HG03060 (cell line): Measurements from ENCODE around the gene HSD17B1.

ENCODE experiments used
- ATAC-seq: cut with Tn5 transposase; IDR thresholded peaks from one replicate; pipeline ENCODE4 v1.9.1; 2021; ENCODE audit warnings: low read depth, moderate number of reproducible peaks; ENCODE audit not compliant: unreplicated experiment

Gene HSD17B1

DNA sequence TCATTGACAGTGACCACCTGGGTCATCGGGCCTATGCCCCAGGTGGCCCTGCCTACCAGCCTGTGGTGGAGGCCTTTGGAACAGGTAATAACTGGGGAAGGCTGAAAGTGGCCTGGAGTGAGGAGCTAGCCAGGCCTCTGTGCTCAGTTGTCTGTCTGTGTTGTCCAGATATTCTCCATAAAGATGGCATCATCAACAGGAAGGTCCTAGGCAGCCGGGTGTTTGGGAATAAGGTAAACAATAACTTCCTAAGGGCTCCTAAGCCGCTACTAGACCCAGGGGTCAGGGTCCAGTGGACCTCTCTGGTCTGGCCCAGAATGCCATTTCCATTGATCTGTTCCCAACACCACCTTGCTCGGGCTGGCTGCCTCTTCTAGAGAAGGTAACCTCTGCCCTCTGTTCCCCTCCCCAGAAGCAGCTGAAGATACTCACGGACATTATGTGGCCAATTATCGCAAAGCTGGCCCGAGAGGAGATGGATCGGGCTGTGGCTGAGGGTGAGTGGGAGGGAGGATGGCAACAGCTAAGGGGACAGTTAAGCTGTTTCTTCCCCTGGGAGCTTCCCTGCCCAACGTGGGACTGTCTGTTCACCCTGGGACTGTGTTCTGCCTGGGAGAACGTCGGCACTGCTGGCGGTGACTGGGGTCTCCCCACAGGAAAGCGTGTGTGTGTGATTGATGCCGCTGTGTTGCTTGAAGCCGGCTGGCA lies 12.2 kb downstream of the HSD17B1 start:
- no peak for ATAC-seq

DNA sequence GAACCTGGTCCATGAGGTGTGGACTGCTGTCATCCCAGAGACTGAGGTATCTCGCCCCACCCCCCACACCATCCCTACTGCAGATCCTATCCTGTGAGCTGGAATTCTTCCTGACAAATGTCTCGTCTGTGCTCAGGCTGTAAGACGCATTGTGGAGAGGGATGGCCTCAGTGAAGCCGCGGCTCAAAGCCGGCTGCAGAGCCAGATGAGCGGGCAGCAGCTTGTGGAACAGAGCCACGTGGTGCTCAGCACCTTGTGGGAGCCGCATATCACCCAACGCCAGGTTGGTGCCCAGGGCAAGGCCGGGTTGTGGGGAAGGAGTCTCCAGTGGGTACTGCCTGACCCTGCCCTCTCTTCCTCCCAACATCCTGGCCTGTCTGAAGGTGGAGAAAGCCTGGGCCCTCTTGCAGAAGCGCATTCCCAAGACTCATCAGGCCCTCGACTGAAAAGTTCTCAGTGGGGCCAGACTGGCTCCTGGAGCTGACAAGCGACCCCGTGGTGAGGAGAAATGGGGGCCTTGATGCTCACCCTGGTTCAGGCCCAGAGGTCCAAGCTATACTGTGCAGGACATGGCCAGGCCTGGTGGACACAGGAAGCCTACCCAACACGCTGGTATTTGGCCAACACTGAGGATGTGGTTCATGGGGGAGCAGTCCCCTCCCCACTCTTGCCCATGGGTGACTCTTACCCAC lies 12.9 kb downstream of the HSD17B1 start:
- no peak for ATAC-seq

DNA sequence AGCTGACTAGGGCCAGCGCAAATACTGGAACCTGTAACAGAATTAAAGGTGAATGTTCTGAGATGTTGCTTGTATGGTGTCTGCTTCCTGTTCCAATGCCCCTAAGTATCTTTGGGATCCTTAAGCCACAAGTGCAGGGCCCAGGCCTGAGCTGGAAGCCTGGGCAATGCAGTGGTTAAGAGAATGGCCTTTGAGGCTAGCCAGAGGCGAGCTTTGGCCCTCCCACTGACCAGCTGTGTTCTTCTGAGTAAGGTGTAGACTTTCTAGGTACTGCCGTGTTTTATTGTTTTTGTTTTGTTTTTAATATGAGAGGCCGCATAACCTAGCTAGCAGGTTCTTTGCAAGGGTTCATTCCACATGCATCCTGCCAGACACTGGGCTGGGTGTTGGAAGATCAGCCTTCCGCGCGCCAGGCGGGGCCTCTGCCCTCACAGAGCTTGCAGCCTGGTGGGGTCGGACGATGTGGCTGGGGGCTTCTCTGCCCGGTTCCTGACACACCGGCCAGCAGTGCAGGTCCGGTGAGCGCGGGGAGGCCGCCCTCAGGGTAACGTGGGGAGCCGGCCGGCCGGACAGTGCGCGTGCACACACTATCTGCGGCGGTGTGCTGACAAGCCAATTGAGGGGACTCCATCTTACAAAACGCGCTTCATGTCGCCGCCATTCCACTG lies 13.6 kb downstream of the HSD17B1 start:
- no peak for ATAC-seq

DNA sequence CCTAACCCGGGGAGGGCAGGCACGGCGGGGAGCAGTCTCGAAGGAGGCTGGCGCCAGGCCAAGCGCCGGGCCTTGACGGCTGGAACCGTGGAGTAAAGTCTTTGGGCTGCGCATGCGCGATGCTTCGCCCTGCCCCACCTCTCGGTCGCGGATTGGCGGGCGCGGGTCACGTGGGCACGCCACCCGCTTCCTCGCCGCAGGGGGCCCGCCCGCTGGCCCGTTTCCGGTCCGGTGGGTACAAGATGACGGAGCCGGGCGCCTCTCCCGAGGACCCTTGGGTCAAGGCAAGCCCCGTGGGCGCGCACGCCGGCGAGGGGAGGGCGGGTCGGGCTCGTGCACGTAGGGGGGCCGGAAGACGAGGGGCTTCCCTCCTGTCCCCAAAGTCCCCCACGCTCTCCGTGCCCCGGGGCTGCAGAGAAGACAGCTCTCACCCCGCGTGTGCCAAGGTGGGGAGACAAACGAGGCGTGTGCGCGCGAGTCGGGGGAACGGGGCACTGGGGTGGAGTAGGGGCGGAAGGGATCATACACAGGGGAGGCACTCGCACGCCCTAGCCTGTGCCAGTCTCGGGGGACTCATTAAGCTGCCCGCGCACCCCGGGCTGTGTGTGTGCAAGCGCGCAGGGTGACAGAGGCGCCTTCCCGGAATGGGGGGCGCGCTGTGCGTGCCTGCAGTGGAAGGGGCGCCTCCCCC lies 14.3 kb downstream of the HSD17B1 start, which contains the start of gene MLX:
Gene MLX, plus strand, starts transcription at position 218 of the 691 bp plus-strand sequence. Its CDS starts 25 bp downstream, at position 243.
- ATAC-seq, result no peak

DNA sequence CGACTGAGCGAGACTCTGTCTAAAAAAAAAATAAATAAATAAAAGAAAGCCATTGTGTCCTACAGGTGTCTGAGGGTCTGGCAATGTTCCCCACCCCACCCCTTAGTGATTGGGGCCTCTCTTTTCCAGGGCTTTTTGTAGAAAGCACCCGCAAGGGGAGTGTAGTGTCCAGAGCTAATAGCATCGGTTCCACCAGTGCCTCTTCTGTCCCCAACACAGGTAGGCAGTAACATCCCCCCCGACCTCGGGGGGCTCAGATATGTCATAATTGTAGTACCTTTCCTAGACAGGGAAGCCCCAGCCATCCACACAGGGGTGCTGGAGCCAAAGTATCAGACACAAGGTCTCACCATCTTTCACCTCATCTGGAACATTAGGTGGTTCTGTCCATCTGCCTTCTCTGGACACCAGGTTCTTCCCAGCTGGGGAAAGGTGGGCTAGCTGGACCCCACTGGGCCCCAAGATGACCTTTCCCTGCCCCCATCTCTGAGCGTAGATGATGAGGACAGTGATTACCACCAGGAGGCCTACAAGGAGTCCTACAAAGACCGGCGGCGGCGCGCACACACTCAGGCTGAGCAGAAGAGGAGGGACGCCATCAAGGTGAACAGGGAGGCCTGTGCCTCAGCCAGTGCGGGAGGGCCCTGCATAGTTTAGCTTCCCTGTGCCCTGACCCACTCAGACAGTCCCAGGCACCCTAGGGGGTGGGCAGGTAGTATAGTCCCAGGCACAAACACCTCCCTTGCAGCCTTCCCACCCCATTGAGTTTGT lies 15.8 kb downstream of the HSD17B1 start:
- no peak for ATAC-seq

DNA sequence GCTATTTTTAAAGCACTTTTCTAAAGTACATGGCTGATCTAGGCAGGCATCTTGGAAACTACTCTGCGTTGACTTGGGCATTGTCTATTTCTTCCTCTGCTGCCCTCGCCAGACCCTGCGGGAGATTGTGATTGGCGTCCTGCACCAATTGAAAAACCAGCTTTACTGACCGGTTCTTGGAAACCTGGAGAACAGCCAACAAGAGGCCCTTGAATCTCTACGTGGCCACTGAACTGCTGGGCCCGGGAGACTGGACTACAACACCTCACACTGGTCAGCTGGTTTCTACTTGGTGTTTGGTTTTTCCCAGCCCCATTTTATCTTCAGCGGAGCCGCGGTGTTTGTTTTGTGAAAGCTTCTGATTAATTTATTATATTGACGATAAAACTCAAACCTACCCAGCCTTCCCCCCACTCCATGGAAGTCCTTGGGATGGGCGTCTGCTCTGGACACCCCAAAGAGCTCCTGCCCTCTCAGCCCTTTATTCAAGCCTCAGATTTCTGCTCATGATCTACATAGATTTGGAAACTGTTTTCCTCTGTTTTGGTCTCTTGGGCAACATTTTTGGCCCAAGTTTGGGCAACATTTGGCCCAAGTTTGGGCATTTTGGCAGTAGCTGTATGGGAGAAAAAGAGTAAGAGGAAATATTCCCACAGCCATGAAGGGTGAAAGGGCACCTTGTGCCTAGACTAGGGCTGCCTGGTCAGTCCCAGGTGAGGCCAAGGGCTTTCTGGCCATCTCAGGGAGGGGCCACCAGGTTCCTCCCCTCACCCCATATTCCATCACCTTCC lies 18.9 kb downstream of the HSD17B1 start:
- ATAC-seq, result no peak

DNA sequence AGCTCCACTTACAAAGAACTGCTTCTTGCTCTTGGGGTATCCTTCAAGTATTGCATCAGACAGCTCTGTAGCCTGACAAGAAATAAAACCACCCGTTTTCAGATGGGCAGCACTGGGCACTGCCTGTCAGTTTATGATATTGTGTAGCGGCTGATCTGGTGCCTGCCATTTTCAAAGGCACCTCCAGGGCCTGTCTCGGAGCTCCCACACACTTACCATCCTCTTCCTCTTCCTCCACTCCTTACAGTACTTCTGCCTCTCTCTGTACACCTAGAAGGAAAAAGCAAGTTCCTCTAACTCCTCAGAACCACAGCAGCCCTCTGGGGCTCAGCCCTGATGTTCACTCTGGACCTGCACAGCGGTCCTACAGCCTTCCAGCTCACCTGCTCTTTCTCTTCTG lies 20.4 kb downstream of the HSD17B1 start:
- ATAC-seq, result no peak

DNA sequence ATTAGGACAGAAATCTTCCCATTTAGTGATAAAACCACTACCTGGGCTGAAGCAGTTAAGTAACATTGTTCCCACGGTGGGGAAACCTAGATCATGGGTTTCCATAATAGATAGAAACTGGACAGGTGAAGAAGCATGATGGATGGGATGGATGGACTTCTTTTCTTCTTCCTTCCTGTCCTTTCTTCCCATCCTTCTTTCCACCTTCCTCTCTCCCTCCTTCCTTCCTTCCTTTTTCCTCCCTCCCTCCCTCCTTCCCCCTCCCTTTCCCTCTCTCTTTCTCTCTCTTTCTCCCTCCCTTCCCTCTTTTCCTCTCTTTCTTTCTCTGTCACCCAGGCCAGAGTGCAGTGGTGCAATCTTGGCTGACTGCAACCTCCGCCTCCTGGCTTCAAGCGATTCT lies 21.7 kb downstream of the HSD17B1 start:
- no peak for ATAC-seq

DNA sequence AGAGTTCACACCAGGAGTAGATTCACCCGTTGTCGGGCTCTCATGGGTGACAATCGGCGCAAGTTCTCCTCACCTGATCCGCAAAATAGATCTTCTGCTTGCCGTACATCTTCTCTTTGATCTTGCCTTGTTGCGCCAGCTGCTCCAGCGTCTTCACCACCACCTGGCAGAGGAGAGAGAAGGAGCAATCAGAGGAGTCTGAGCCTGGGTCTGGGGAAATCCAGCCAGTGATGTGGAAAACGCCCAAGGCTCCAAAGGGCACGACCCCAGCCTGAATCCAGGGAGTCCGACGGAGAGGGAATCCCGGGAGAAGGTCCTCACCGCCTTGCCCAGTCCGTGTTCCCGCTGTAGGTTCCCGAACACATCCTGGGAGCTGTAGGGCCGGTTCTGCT lies 24.4 kb downstream of the HSD17B1 start:
- no peak for ATAC-seq

DNA sequence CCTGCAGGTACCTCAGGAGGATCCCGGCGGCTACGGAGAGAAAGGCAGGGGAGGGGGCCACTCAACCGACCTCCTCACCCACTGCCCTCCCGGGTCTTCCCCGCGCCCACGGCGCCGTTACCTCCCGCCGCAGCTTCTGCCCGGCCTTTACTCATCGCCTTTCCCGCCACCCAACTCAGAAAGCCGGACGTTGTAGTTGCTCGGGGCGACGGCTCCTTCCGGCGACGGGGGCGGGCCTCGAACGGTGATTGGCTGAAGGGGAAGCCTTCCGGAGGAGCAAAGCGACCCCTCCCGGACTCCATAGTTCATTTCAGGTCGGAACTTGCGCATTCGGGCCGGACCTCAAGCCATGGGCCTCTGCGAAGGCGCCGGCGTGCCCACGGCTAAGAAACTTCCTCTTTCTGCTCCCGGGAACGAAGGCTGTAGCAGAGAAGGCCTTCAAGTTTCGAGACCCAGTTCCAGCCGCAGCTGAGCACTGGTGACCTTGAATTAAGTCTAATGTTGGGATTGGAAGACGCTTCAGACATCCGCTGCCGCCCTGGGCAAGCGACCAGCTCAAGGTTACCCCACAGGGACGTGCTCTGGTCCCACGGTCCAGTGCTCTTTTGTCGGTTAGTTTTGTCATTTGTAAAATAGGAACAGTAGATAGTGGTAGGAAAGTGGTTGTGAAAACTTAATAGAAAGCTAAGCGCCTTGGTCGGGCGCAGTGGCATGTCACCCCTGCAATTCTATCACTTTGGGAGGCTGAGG lies 25.0 kb downstream of the HSD17B1 start, which contains the start of gene PSMC3IP:
Gene PSMC3IP, minus strand, starts transcription at position 198 of the 750 bp plus-strand sequence. Its CDS starts 43 bp downstream, at position 155.
- no peak for ATAC-seq

DNA sequence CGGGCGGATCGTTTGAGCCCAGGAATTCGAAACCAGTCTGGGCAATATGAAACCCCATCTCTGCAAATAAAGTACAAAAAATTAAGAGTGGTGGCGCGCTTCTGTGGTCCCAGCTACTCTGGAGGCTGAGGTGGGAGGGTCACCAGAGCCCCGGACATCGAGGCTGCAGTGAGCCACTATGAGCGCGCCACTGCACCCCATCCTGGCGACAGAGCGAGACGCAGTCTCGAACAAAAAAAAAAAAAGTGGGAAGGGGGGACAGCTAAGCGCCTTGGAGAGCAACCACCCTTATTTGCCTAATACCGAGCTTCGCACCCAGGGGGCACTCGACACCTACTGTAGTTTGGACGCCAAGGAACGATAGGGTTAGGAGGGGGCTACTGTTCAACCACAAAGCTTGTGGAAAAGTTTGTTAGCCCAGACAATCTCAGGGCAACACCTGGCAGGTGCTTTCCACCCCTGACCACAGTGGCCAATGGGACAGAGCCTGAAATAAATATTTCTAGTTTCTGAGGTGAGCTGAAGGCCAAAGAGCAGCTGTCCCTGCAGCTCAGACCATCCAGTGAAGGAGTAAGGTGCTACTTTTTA lies 25.7 kb downstream of the HSD17B1 start:
- no peak for ATAC-seq

DNA sequence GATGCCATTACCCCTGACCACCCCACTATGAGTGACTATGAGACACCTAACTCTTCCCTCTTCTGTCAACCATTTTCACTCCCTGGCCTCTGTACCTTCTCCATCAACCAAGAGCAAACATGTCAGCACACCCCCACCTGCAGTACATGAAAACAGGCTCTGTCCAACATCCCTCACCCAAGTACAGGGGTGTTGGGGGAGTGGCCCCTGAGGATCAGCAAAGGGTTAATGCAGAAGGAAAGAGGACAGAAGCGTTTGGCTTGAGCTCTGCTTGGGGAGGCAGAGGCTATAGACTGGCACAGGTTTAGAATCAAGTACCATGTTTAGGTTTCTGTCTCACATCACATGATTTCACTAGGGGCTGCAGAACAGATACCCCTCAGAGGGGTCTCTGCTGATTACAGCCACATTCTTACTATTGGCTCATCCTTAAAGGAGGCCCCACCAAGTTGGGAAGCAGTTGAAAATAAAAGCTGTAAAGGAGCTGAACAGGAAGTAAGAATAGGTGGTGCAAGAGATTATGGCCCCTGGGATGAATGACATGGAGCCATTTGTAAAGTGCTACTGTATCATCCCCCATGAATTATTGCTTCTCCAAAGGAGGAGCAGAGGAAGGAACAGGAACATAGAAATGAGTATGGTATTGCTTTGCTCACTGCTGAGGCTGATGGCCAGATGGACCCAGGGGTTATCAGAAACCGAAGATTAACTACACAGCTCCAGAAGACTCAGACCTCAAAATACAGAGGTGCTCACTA lies 27.2 kb downstream of the HSD17B1 start:
- no peak for ATAC-seq

DNA sequence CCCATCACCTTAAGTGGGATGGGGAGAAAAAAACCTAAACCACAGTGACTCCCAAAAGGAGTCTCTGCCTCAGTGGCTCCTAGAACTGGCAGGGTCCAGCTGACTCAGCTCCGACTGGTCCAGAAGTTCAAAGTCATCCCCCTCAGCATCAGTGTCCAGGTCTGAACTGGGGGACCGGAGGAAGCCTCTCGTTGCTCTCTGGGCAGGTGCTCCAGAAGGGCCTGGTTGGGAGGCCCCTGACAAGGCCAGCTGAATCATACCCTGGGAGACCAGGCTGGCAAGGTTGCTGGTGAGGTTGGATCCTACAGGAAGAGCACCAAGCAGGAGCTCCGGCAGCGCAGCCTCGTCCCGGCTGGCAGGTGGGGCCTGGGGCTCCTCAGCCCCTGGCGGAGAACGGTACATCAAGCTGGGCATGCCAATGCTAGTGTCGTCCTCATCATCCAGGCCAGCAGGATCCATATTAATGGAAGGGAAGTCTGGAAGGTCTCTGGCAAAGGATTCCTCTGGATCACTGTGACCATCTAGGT lies 29.1 kb downstream of the HSD17B1 start:
- no peak for ATAC-seq

DNA sequence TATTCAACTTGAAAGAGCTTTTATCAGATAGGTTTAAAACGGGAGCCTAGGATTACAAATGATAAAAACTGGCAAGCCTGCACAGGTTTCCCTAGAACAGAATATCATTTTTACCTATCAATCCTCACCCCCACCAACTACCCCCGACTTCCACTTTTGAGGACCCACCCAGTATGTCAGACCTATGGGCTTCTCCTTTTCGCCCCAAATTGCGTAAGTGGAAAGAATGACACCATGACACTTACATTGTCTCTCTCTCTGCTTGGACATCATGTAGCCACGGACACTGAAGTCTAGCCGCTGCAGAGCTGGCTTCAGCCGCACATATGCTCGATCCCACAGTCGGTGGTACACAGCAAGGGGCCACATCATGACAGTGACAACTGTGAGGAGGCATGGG lies 32.2 kb downstream of the HSD17B1 start:
- no peak for ATAC-seq

DNA sequence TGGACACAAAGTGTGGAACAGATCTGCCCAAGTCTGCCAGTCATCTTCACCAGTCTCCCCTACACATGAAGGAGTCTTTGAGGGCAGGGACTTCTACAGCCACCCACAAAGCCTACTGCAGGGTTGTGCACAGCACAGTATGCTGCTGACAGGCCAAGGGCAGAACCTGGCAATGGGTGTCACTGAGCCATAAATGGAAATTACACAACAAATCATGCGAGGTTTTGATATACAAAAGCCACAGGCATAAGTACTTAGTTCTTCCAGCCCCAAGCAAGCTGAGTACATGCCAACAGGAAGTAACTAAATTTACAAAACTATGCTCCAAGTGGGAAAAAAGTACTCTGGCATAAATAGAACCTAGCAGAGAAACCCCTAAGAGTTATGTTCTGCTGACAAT lies 32.6 kb downstream of the HSD17B1 start:
- no peak for ATAC-seq

DNA sequence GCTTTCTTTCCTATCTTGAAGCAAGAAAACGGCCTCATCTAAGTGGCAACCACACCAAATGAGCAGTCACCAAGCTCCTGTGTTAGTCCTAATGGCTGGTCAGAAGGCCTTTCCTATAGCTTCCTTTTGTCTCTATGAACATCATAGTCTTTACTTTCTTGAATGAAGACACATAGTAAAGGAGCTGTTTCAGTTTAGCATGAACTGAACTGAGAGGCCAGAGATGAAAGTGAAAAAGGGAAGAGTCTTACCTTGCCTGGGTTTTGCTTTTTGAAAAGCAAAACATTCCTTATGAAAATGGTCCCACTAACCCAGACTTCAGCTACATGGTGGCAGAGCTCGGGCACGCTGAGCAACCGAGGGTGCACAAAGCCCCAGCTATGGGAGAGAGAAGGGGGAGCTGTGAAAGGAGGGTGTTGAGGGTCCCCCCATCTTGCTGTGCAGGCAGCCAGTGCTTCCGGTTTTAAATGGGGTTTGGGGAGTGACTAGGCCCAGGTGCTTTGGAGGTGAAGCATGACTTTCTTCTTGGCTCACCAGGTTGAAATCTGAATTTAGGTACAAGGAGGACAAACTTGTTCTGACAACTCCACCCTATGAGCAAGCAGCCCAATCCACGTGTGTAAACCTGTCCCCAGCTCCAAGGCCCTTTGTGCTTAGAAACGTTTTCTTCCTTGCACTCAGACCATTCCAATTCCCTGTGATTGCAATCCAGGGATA lies 33.9 kb downstream of the HSD17B1 start:
- no peak for ATAC-seq

DNA sequence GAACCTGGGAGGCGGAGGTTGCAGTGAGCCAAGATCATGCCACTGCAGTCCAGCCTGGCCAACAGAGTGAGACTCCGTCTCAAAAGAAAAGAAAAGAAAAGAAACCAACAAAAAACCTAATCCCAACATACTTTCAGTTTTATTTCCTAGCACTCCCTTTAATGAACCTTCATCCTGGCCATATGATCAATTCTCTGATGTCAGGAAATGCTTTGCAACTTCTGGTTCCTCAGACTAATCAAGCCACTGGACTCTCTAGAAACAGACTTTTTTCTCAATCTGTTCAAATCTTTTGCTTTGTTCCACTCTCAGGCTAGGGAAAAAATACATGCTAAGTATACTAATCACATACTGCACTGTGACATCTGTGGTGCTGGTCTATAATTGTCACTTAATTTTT lies 38.2 kb downstream of the HSD17B1 start:
- no peak for ATAC-seq
